Muscle of leg (tissue), 11 donors: ENCODE data around the gene LTF. TPM values are rescaled to one million over a fixed set of nuclear protein-coding genes. Genes with fewer than 3 reads are reported as not detected.

Source experiments
- DNase-seq: peaks from one replicate; pipeline ENCODE4 v3.0.0; 2013
- H3K27ac ChIP-seq: one replicate; pipeline ENCODE4 v1.5.1; 2013; ENCODE audit warnings: mild to moderate bottlenecking, low read length, control low read depth
- H3K27me3 ChIP-seq: one replicate; pipeline ENCODE4 v1.6.1; 2013; ENCODE audit warnings: low read length; ENCODE audit not compliant: control insufficient read depth, insufficient read depth
- H3K36me3 ChIP-seq: one replicate; pipeline ENCODE4 v1.6.1; 2013; ENCODE audit warnings: low read length; ENCODE audit not compliant: control insufficient read depth, insufficient read depth
- H3K4me1 ChIP-seq: one replicate; pipeline ENCODE4 v1.6.1; 2013; ENCODE audit warnings: low read length; ENCODE audit not compliant: control insufficient read depth, insufficient read depth
- H3K4me3 ChIP-seq: one replicate; pipeline ENCODE4 v1.5.1; 2013; ENCODE audit warnings: low read length, control low read depth
- H3K9me3 ChIP-seq: replicated peaks from 2 replicates; pipeline ENCODE4 v1.6.1; 2013; ENCODE audit warnings: low read depth, low read length; ENCODE audit not compliant: control insufficient read depth
- WGBS: methylation state at CpG from one replicate; pipeline ENCODE4 v1.1.5; 2013; ENCODE audit warnings: missing lambda C conversion rate; ENCODE audit not compliant: insufficient coverage; 5-methylcytosine and 5-hydroxymethylcytosine counted together
- polyA plus RNA-seq, 8 donors: library from polyadenylated mRNA; unstranded; fragments of 120-200 nt; gene quantifications; one replicate each; pipeline versions ENCODE4 v1.2.1 to v1.2.3, GENCODE V29; 2013; ENCODE audit warnings: inconsistent platforms in 1 of 8, low replicate concordance in 1 of 8; ENCODE audit not compliant: insufficient read length in 8 of 8, insufficient read depth in 1 of 8
- total RNA-seq: library from RNA; stranded (reverse); fragments of 120-200 nt; gene quantifications from one replicate; pipeline ENCODE4 v1.2.4, GENCODE V29; 2013

The LTF gene
- total and polyA plus RNA-seq, 9 donors: 1.3 to 6.6 (median 3.5) TPM

- Histone ChIP-seq H3K36me3 (no peaks in the 10 kb centered on the region), H3K4me3 (no peak overlapping the region)
- no CpG with 5 or more reads among the region's 4 CpGs for WGBS
Observed at GRCh38 chr3:46481636-46482035, 16.9 kb upstream of the LTF start.

GRCh38 chr3:46480491-46481195 lies 15.9 kb upstream of the LTF start:
- 76% methylated on average over 3 of the region's 6 CpGs for WGBS
- H3K4me1 ChIP-seq: peaks cover 22% of the 10 kb centered on the region
- H3K27ac ChIP-seq: no peak overlapping the region
- H3K36me3 ChIP-seq: no peaks in the 10 kb centered on the region
- DNase-seq: no peak
- H3K27me3 ChIP-seq: peaks cover 7% of the 10 kb centered on the region
- no peaks in the 10 kb centered on the region for H3K9me3 ChIP-seq
- H3K4me3 ChIP-seq: no peak overlapping the region

More at GRCh38 chr3:46481636-46482035, 16.9 kb upstream of the LTF start:
- Histone ChIP-seq H3K4me1 (peaks cover 22% of the 10 kb centered on the region), H3K27me3 (peaks cover 7% of the 10 kb centered on the region), H3K9me3 (no peaks in the 10 kb centered on the region), H3K27ac (no peak overlapping the region)
- no peak for DNase-seq

- peaks cover 12% of the 10 kb centered on the region for H3K4me1 ChIP-seq
- no peak for DNase-seq
- H3K36me3 ChIP-seq: no peaks in the 10 kb centered on the region
- no peak overlapping the region for H3K4me3 ChIP-seq
- WGBS: 80% methylated on average over 2 of the region's 5 CpGs
- peaks cover 2% of the 10 kb centered on the region for H3K9me3 ChIP-seq
- H3K27me3 ChIP-seq: peaks cover 7% of the 10 kb centered on the region
- no peak overlapping the region for H3K27ac ChIP-seq
Observed at GRCh38 chr3:46479696-46480095, 15.0 kb upstream of the LTF start.

GRCh38 chr3:46479021-46479420 lies 14.3 kb upstream of the LTF start:
- H3K9me3 ChIP-seq: peaks cover 2% of the 10 kb centered on the region
- H3K36me3 ChIP-seq: no peaks in the 10 kb centered on the region
- H3K4me3 ChIP-seq: no peak overlapping the region
- no peak for DNase-seq
- no peak overlapping the region for H3K27ac ChIP-seq
- WGBS: 80% methylated on average over 1 of the region's 5 CpGs
- peaks cover 7% of the 10 kb centered on the region for H3K27me3 ChIP-seq
- peaks cover 5% of the 10 kb centered on the region for H3K4me1 ChIP-seq

- H3K9me3 ChIP-seq: peaks cover 2% of the 10 kb centered on the region
- 83% methylated on average over 1 of the region's 5 CpGs for WGBS
- no peak overlapping the region for H3K27ac ChIP-seq
- DNase-seq: no peak
- H3K4me1 ChIP-seq: peaks cover under 1% of the 10 kb centered on the region
- H3K36me3 ChIP-seq: no peaks in the 10 kb centered on the region
- H3K4me3 ChIP-seq: no peak overlapping the region
- H3K27me3 ChIP-seq: peaks cover 7% of the 10 kb centered on the region
Observed at GRCh38 chr3:46478341-46478740, 13.6 kb upstream of the LTF start.

GRCh38 chr3:46477756-46478155 lies 13.1 kb upstream of the LTF start:
- no peak for DNase-seq
- H3K27ac ChIP-seq: no peak overlapping the region
- H3K4me1 ChIP-seq: no peaks in the 10 kb centered on the region
- no peak overlapping the region for H3K4me3 ChIP-seq
- H3K27me3 ChIP-seq: peaks cover 9% of the 10 kb centered on the region
- H3K9me3 ChIP-seq: peaks cover 2% of the 10 kb centered on the region
- H3K36me3 ChIP-seq: no peaks in the 10 kb centered on the region
- WGBS: 65% methylated on average over 6 of the region's 6 CpGs

- H3K27me3 ChIP-seq: peaks cover 12% of the 10 kb centered on the region
- H3K36me3 ChIP-seq: no peaks in the 10 kb centered on the region
- H3K4me3 ChIP-seq: no peak overlapping the region
- no peak for DNase-seq
- no peaks in the 10 kb centered on the region for H3K4me1 ChIP-seq
- H3K27ac ChIP-seq: no peak overlapping the region
- WGBS: no CpG with 5 or more reads among the region's 4 CpGs
- H3K9me3 ChIP-seq: peaks cover 2% of the 10 kb centered on the region
Observed at GRCh38 chr3:46477145-46477544, 12.4 kb upstream of the LTF start.

GRCh38 chr3:46472736-46473135 lies 8.0 kb upstream of the LTF start:
- WGBS: 81% methylated on average over 2 of the region's 2 CpGs
- Histone ChIP-seq H3K4me3 (no peak overlapping the region), H3K27ac (no peak overlapping the region), H3K4me1 (peaks cover 18% of the 10 kb centered on the region), H3K9me3 (peaks cover 2% of the 10 kb centered on the region), H3K27me3 (peaks cover 10% of the 10 kb centered on the region), H3K36me3 (no peaks in the 10 kb centered on the region)
- DNase-seq: no peak

GRCh38 chr3:46471371-46471914 lies 6.7 kb upstream of the LTF start:
- Histone ChIP-seq H3K27me3 (peaks cover 10% of the 10 kb centered on the region), H3K4me3 (no peak overlapping the region), H3K9me3 (peaks cover 2% of the 10 kb centered on the region), H3K27ac (no peak overlapping the region), H3K4me1 (peaks cover 18% of the 10 kb centered on the region), H3K36me3 (no peaks in the 10 kb centered on the region)
- WGBS: no CpG with 5 or more reads among the region's 5 CpGs
- DNase-seq: no peak

GRCh38 chr3:46470831-46471230 lies 6.1 kb upstream of the LTF start:
- H3K36me3 ChIP-seq: no peaks in the 10 kb centered on the region
- WGBS: 71% methylated on average over 1 of the region's 4 CpGs
- H3K27me3 ChIP-seq: peaks cover 16% of the 10 kb centered on the region
- DNase-seq: no peak
- peaks cover 18% of the 10 kb centered on the region for H3K4me1 ChIP-seq
- H3K4me3 ChIP-seq: no peak overlapping the region
- H3K27ac ChIP-seq: no peak overlapping the region
- H3K9me3 ChIP-seq: peaks cover 2% of the 10 kb centered on the region
